HG02678 (cell line): Measurements from ENCODE around the gene TCF4.

ENCODE experiments used
- ATAC-seq: cut with Tn5 transposase; IDR thresholded peaks from one replicate; pipeline ENCODE4 v1.9.1; 2021; ENCODE audit warnings: mild to moderate bottlenecking, moderate library complexity; ENCODE audit not compliant: unreplicated experiment

TCF4 gene

GRCh38 chr18:55336438-55337100, 251.4 kb downstream of the TCF4 start:
- ATAC-seq: no peak

- ATAC-seq: no peak
Observed at GRCh38 chr18:55334875-55335274, 253.1 kb downstream of the TCF4 start.

GRCh38 chr18:55331301-55331700, 256.7 kb downstream of the TCF4 start:
- ATAC-seq: no peak

GRCh38 chr18:55328301-55328700, 259.7 kb downstream of the TCF4 start:
- no peak for ATAC-seq

- ATAC-seq: no peak
Observed at GRCh38 chr18:55327454-55327853, 260.5 kb downstream of the TCF4 start.

- no peak for ATAC-seq
Observed at GRCh38 chr18:55326134-55326533, 261.9 kb downstream of the TCF4 start.

- ATAC-seq: no peak
Observed at GRCh38 chr18:55324166-55324565, 263.8 kb downstream of the TCF4 start.

- ATAC-seq: no peak
Observed at GRCh38 chr18:55323051-55323994, 264.7 kb downstream of the TCF4 start.

GRCh38 chr18:55322178-55322735, 265.7 kb downstream of the TCF4 start:
- peak; percentile 68 for ATAC-seq

- ATAC-seq: peak; percentile 61
Observed at GRCh38 chr18:55321265-55322177, 266.5 kb downstream of the TCF4 start.

GRCh38 chr18:55320424-55321264, 267.3 kb downstream of the TCF4 start:
- no peak for ATAC-seq

- no peak for ATAC-seq
Observed at GRCh38 chr18:55319459-55320193, 268.4 kb downstream of the TCF4 start.

GRCh38 chr18:55318951-55319441, 269.0 kb downstream of the TCF4 start:
- no peak for ATAC-seq

- ATAC-seq: no peak
Observed at GRCh38 chr18:55317864-55318263, 270.1 kb downstream of the TCF4 start.

- ATAC-seq: no peak
Observed at GRCh38 chr18:55317324-55317723, 270.7 kb downstream of the TCF4 start.

- no peak for ATAC-seq
Observed at GRCh38 chr18:55316486-55317184, 271.4 kb downstream of the TCF4 start.

- ATAC-seq: no peak
Observed at GRCh38 chr18:55314615-55315237, 273.3 kb downstream of the TCF4 start.

- ATAC-seq: no peak
Observed at GRCh38 chr18:55314031-55314430, 274.0 kb downstream of the TCF4 start.
